HT1080 (cell line): ENCODE data around the gene YWHAE. TPM values are rescaled to one million over a fixed set of nuclear protein-coding genes. Genes with fewer than 3 reads are reported as not detected.
"Not testable (repeated sequence)": the region's sequence is repeated elsewhere in the genome, so short reads cannot be mapped to it uniquely, and the experiment has no call there.

Experiments used
- DNase-seq: peaks from one replicate; pipeline ENCODE4 v3.0.0-alpha.2; 2015; ENCODE audit warnings: low read depth
- total RNA-seq: library from RNA; depleted of rRNA; stranded (reverse); fragments of >200 nt; shearing (Covaris generic); gene quantifications from 2 replicates; pipeline ENCODE4 v1.2.3, GENCODE V29; 2014

The YWHAE gene
- total RNA-seq, 1 experiment from 2014 or later = 381 TPM

GRCh38 chr17:1329745-1330343 is 70.2 kb downstream of the YWHAE start:
- no peak for DNase-seq

DNA sequence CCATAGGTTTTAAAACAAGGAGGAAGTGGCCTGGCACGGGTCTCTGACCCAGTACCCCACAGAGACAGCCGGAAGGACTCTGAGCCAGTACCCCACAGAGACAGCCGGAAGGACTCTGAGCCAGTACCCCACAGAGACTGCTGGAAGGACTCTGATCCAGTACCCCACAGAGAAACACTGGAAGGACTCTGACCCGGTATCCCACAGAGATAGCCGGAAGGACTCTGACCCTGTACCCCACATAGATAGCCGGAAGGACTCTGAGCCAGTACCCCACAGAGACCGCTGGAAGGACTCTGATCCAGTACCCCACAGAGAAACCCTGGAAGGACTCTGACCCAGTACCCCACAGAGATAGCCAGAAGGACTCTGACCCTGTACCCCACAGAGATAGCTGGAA is 71.6 kb downstream of the YWHAE start:
- no peak for DNase-seq

DNA sequence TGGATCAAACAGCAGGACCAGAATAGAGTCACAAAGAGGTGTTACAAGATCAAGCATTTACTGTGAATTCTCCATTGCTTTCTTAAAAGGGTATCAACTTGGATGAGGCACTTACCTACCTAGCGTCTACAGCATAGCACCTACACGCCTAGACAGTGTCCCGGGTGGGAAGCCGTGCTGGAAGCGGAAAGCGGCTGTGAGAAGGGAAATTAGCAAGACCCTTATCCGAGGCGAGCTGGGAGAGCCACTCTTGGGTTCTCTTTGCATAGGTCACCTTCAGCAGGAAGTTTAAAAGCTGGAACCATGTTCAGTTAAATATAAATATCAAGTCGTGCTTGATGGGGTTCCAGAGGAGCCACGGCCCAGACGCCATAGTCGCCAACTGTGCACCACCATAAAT is 74.3 kb downstream of the YWHAE start:
- DNase-seq = no peak

GRCh38 chr17:1324201-1324771 is 75.7 kb downstream of the YWHAE start:
- DNase-seq = no peak

GRCh38 chr17:1323336-1323735 is 76.7 kb downstream of the YWHAE start:
- DNase-seq = no peak

DNA sequence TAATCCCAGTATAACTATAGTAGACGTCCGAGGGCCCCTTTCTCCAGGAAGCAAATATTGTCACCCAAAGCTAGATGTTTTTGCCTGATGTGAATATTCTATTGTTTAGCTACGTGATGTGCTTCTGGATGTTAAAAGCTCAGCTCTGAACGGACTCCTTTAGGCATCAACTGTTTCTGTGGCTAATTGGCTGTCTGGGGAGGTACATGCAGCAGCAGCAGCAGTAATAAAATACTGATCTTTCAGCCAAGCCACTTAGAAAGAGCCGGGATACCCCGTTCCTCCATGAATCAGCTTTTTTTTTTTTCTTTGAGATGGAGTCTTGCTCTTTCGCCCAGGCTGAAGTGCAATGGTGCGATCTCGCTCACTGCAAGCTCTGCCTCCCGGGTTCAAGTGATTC is 77.5 kb downstream of the YWHAE start:
- no peak for DNase-seq

DNA sequence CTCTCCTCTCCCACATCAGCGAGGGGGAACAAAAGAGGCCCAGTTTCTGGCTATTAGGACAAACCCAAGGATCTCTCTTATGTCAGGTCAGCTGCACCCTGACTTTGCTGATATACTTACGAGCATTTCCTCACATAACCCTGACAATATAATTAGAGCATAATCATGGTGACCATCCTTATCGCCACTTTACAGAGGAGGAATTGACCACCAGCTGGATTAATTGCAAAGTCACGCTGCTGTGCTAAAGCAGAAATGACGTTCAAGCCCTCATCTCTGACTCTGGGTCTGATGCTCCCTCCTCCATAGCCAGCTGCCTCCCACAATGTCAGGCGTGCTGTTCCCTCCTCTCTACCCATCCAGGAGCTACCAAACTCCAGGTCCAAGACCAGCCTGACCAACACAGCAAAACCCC is 78.0 kb downstream of the YWHAE start:
- no peak for DNase-seq

GRCh38 chr17:1315891-1316403 is 84.1 kb downstream of the YWHAE start:
- no peak for DNase-seq

- no peak for DNase-seq
Measured at GRCh38 chr17:1315409-1315808, 84.6 kb downstream of the YWHAE start.

DNA sequence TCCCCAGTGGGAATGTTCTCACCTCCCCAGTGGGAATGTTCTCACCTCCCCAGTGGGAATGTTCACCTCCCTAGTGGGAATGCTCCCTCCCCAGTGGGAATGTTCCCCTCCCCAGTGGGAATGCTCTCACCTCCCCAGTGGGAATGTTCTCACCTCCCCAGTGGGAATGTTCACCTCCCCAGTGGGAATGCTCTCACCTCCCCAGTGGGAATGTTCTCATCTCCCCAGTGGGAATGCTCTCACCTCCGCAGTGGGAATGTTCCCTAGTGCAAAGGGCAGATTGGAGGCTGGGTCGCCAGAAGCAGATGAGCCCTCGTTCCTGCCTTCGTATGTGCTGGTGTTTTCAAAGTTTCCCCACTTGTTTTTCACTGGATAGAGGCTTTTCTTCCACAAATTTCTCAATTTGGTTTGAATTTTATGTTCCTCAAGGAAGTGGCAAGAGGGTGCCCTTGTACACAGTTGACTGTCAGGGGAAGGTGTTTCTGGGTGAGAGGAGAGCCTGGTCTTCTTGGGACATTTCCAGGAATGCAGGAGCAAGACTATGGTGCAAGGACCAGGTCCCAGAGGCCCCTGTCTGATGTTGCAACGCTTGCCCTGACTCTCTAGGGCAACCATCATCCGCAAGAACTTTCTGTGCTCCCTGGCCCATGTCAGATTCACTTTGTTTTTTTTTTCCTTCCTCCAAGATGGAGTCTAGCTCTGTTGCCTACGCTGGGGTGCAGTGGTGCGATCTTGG is 86.6 kb downstream of the YWHAE start:
- DNase-seq = no peak

GRCh38 chr17:1312261-1312870 is 87.7 kb downstream of the YWHAE start:
- DNase-seq = no peak

GRCh38 chr17:1307829-1308228 is 92.2 kb downstream of the YWHAE start:
- DNase-seq = not testable (repeated sequence)

DNA sequence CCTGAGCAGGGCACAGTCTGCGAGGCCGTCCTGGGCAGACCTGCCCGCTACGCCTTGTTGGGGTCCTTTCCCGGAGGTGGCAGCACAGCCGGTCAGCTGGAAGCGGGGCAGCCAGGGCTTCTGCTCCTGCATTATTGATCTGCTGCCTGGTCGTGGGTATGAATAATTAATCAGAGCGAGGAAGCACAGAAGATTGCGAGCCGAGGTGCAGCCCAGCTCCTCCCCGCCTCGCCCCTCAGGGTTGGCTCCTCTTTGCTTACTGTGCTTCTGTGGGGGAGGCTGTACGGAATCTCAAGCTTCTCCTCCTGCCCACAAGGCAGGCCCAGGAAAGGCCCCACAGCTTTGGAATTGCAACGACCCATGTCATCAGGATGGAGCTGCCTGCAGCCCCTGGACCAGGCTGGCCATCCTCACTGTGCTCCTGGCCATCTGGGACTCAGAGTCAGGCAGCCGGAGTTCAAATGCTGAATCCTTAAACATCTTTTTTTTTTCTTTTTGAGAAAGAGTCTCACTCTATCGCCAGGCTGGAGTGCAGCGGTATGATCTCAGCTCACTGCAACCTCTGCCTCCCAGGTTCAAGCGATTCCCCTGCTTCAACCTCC is 95.0 kb downstream of the YWHAE start:
- DNase-seq = no peak

GRCh38 chr17:1304522-1304921 is 95.5 kb downstream of the YWHAE start:
- no peak for DNase-seq

DNA sequence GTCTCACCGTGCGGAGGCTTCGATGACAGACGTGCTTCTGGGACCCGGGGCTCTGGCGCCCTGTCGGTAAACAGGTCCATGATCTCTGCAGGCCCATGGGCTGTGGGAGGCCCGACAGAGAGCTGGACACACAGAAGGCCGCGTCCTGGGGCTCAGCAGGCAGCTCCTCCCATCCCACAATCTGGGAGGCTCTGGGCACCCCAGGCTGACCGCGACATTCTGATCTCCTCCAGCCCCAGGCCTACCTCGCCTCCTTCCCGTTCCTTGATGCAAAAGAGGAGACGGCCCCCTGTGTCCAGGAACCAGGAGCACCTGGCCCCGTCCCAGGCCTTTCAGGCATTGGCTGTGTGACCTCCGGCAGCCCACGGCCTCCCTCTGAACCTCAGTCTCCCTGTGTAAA is 97.3 kb downstream of the YWHAE start:
- DNase-seq = no peak

- no peak for DNase-seq
Measured at GRCh38 chr17:1301546-1301945, 98.5 kb downstream of the YWHAE start.

GRCh38 chr17:1300371-1300905 is 99.6 kb downstream of the YWHAE start:
- no peak for DNase-seq

GRCh38 chr17:1299552-1300370 is 100.3 kb downstream of the YWHAE start:
- DNase-seq = no peak

DNA sequence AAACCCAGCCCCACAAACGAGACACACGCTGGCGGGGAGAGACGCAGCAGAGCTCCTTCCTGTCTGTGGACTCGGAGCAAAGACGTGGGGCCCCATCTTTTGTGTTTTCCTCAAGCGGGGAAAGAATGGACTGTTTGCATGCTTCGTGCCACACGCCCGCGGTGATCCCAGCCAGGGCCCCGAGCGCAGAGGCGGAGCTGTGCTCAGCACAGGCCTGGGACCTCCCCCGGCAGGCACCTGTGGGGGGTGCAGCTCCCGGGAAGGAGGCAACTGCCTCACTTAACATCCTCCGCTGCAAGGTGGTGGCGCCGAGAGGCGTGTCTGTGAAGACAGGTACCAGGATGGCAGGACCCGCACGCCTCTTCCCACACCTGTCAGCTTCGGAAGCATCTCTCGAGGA is 101.4 kb downstream of the YWHAE start:
- DNase-seq = no peak
